Hepatocyte (in vitro differentiated cells): ENCODE results near the gene CCDC12. TPM values are rescaled to one million over a fixed set of nuclear protein-coding genes. Genes with fewer than 3 reads are reported as not detected.
A peak's percentile ranks its signal among the peaks of the same experiment; 100 is the strongest.

Experiments used
- DNase-seq: peaks from one replicate; pipeline ENCODE4 v3.0.0-alpha.2; 2016; ENCODE audit warnings: low spot score
- H2AFZ ChIP-seq: fragments of 200-600 bp; sonication (generic); 2 replicates; pipeline ENCODE4 v1.6.0; 2016; ENCODE audit warnings: antibody characterized with exemption, mild to moderate bottlenecking
- H3K27ac ChIP-seq: fragments of 200-600 bp; sonication (generic); 2 replicates; pipeline ENCODE4 v1.5.1; 2016; ENCODE audit warnings: mild to moderate bottlenecking
- H3K27me3 ChIP-seq: fragments of 200-600 bp; sonication (generic); 2 replicates; pipeline ENCODE4 v1.6.1; 2016
- H3K36me3 ChIP-seq: fragments of 200-600 bp; sonication (generic); replicated peaks from 2 replicates; pipeline ENCODE4 v1.5.1; 2016; ENCODE audit warnings: low read depth; ENCODE audit not compliant: insufficient read depth
- H3K4me1 ChIP-seq: fragments of 200-600 bp; sonication (generic); 2 replicates; pipeline ENCODE4 v1.5.1; 2016; ENCODE audit warnings: mild to moderate bottlenecking, moderate library complexity; ENCODE audit not compliant: insufficient read depth
- H3K4me2 ChIP-seq: fragments of 200-600 bp; sonication (generic); 2 replicates; pipeline ENCODE4 v1.6.0; 2016
- H3K4me3 ChIP-seq: fragments of 200-600 bp; sonication (generic); 2 replicates; pipeline ENCODE4 v1.5.1; 2016; ENCODE audit warnings: mild to moderate bottlenecking
- H3K79me2 ChIP-seq: fragments of 200-600 bp; sonication (generic); 2 replicates; pipeline ENCODE4 v1.6.0; 2017; ENCODE audit warnings: mild to moderate bottlenecking
- H3K9me2 ChIP-seq: fragments of 200-600 bp; sonication (generic); replicated peaks from 2 replicates; pipeline ENCODE4 v1.6.0; 2017; ENCODE audit warnings: mild to moderate bottlenecking; ENCODE audit not compliant: insufficient read depth
- H3K9me3 ChIP-seq: fragments of 200-600 bp; sonication (generic); 2 replicates; pipeline ENCODE4 v1.5.1; 2016; ENCODE audit warnings: low read depth, mild to moderate bottlenecking
- H4K20me1 ChIP-seq: fragments of 200-600 bp; sonication (generic); 2 replicates; pipeline ENCODE4 v1.6.0; 2016; ENCODE audit warnings: mild to moderate bottlenecking; ENCODE audit not compliant: insufficient read depth, poor library complexity, severe bottlenecking
- CTCF ChIP-seq: fragments of 200-600 bp; sonication (generic); IDR thresholded peaks from 2 replicates; pipeline ENCODE4 v1.5.1; 2016; ENCODE audit warnings: antibody characterized with exemption, mild to moderate bottlenecking; ENCODE audit not compliant: poor library complexity
- EZH2 ChIP-seq: fragments of 200-600 bp; sonication (generic); IDR thresholded peaks from 2 replicates; pipeline ENCODE4 v1.6.1; 2016; ENCODE audit warnings: antibody characterized with exemption, mild to moderate bottlenecking, borderline replicate concordance
- EZH2phosphoT487 ChIP-seq: fragments of 200-600 bp; sonication (generic); IDR thresholded peaks from one replicate; pipeline ENCODE4 v1.6.1; 2018; ENCODE audit warnings: antibody characterized with exemption, mild to moderate bottlenecking, low read depth, moderate library complexity; ENCODE audit not compliant: unreplicated experiment, severe bottlenecking
- WGBS: methylation state at CpG from one replicate; pipeline ENCODE4 v1.1.6; 2016; ENCODE audit warnings: low lambda C conversion rate; ENCODE audit errors: missing lambda C conversion rate; 5-methylcytosine and 5-hydroxymethylcytosine counted together
- polyA plus RNA-seq: library from polyadenylated mRNA; unstranded; fragments of >200 nt; fragmentation: Nextera tagmentation; extraction: Ambion mirVana; gene quantifications from 2 replicates; pipeline ENCODE4 v1.2.1, GENCODE V29; 2016
- total RNA-seq: library from RNA; depleted of rRNA; stranded (reverse); fragments of >200 nt; gene quantifications from 2 replicates; pipeline ENCODE4 v1.2.3, GENCODE V29; 2014

CCDC12 gene
- total and polyA plus RNA-seq, 2 experiments from 2014 or later = 41.1 to 78.4 TPM

- no peak overlapping the region for H2AFZ ChIP-seq
- no peak overlapping the region for H3K4me3 ChIP-seq
- no peak overlapping the region for H3K27ac ChIP-seq
- 91% methylated on average over 8 of the region's 8 CpGs for WGBS
- H3K4me2 ChIP-seq = no peak overlapping the region
- DNase-seq = no peak
- no peaks in the 10 kb centered on the region for H3K9me2 ChIP-seq
- no peaks in the 10 kb centered on the region for H3K36me3 ChIP-seq
- no peaks in the 10 kb centered on the region for H3K4me1 ChIP-seq
- H3K27me3 ChIP-seq = no peaks in the 10 kb centered on the region
- no peaks in the 10 kb centered on the region for H4K20me1 ChIP-seq
- peaks cover 6% of the 10 kb centered on the region for H3K9me3 ChIP-seq
- no peaks in the 10 kb centered on the region for H3K79me2 ChIP-seq
- TF ChIP-seq EZH2 (no peak), EZH2phosphoT487 (no peak), CTCF (no peak)
These were observed 61.2 kb downstream of the CCDC12 start for GRCh38 chr3:46915297-46915822.

GRCh38 chr3:46914849-46915248, 61.7 kb downstream of the CCDC12 start:
- H3K79me2 ChIP-seq = no peaks in the 10 kb centered on the region
- H4K20me1 ChIP-seq = no peaks in the 10 kb centered on the region
- H3K36me3 ChIP-seq = no peaks in the 10 kb centered on the region
- no peak overlapping the region for H2AFZ ChIP-seq
- H3K4me1 ChIP-seq = no peaks in the 10 kb centered on the region
- H3K9me2 ChIP-seq = no peaks in the 10 kb centered on the region
- no peak for TF ChIP-seq EZH2phosphoT487
- TF ChIP-seq CTCF = no peak
- TF ChIP-seq EZH2 = no peak
- 95% methylated on average over 7 of the region's 7 CpGs for WGBS
- H3K27ac ChIP-seq = no peak overlapping the region
- H3K4me2 ChIP-seq = no peak overlapping the region
- no peak for DNase-seq
- H3K9me3 ChIP-seq = peaks cover 6% of the 10 kb centered on the region
- H3K27me3 ChIP-seq = no peaks in the 10 kb centered on the region
- H3K4me3 ChIP-seq = no peak overlapping the region

GRCh38 chr3:46913644-46914043, 62.9 kb downstream of the CCDC12 start:
- Histone ChIP-seq H3K79me2 (no peaks in the 10 kb centered on the region), H4K20me1 (no peaks in the 10 kb centered on the region), H2AFZ (no peak overlapping the region), H3K9me2 (no peaks in the 10 kb centered on the region), H3K4me3 (no peak overlapping the region), H3K4me2 (no peak overlapping the region), H3K4me1 (peaks cover 4% of the 10 kb centered on the region), H3K9me3 (peaks cover 6% of the 10 kb centered on the region), H3K27ac (no peak overlapping the region), H3K27me3 (no peaks in the 10 kb centered on the region), H3K36me3 (no peaks in the 10 kb centered on the region)
- WGBS = 57% methylated on average over 8 of the region's 8 CpGs
- TF ChIP-seq EZH2phosphoT487 = no peak
- no peak for TF ChIP-seq CTCF
- no peak for TF ChIP-seq EZH2
- DNase-seq = peak; percentile 47
